IPS DF 6.9 (cell line): Measurements from ENCODE around the gene FAHD2A.

Source experiments
- DNase-seq: peaks from one replicate; pipeline ENCODE4 v3.0.0-alpha.2; 2013; ENCODE audit warnings: low read depth, low spot score
- H3K27ac ChIP-seq: one replicate; pipeline ENCODE4 v1.5.1; 2013; ENCODE audit warnings: low read length, control low read depth
- H3K27me3 ChIP-seq: 2 replicates; pipeline ENCODE4 v1.6.1; 2013; ENCODE audit warnings: mild to moderate bottlenecking, low read length; ENCODE audit not compliant: control insufficient read depth, insufficient read depth
- H3K36me3 ChIP-seq: 2 replicates; pipeline ENCODE4 v1.6.1; 2013; ENCODE audit warnings: low read length; ENCODE audit not compliant: control insufficient read depth, insufficient read depth
- H3K4me1 ChIP-seq: 2 replicates; pipeline ENCODE4 v1.6.1; 2013; ENCODE audit warnings: low read length; ENCODE audit not compliant: control insufficient read depth, insufficient read depth
- H3K4me3 ChIP-seq: 2 replicates; pipeline ENCODE4 v1.5.1; 2013; ENCODE audit warnings: mild to moderate bottlenecking, low read length
- H3K9me3 ChIP-seq: 2 replicates; pipeline ENCODE4 v1.6.1; 2013; ENCODE audit warnings: low read length, inconsistent platforms; ENCODE audit not compliant: control insufficient read depth, insufficient read depth
- WGBS: extraction: QIAGEN DNeasy Blood & Tissue Kit; methylation state at CpG from one replicate; pipeline ENCODE4 v1.1.7; 2013; ENCODE audit warnings: mixed read lengths, missing lambda C conversion rate; ENCODE audit not compliant: insufficient read length, insufficient coverage; 5-methylcytosine and 5-hydroxymethylcytosine counted together

FAHD2A gene

GRCh38 chr2:95359501-95359930 lies 43.0 kb upstream of the FAHD2A start:
- H3K36me3 ChIP-seq: no peaks in the 10 kb centered on the region
- H3K27me3 ChIP-seq: no peaks in the 10 kb centered on the region
- H3K4me3 ChIP-seq: no peak overlapping the region
- DNase-seq: no peak
- no peaks in the 10 kb centered on the region for H3K9me3 ChIP-seq
- H3K4me1 ChIP-seq: no peaks in the 10 kb centered on the region
- H3K27ac ChIP-seq: no peak overlapping the region
- no CpG with 5 or more reads among the region's 5 CpGs for WGBS

- no CpG with 5 or more reads among the region's 9 CpGs for WGBS
- H3K27ac ChIP-seq: no peak overlapping the region
- no peaks in the 10 kb centered on the region for H3K36me3 ChIP-seq
- H3K4me3 ChIP-seq: no peak overlapping the region
- H3K9me3 ChIP-seq: no peaks in the 10 kb centered on the region
- H3K27me3 ChIP-seq: no peaks in the 10 kb centered on the region
- DNase-seq: no peak
- H3K4me1 ChIP-seq: no peaks in the 10 kb centered on the region
Measured at GRCh38 chr2:95361216-95361980, 41.1 kb upstream of the FAHD2A start.

GRCh38 chr2:95362486-95362885 lies 40.0 kb upstream of the FAHD2A start:
- no CpG with 5 or more reads among the region's 9 CpGs for WGBS
- DNase-seq: no peak
- Histone ChIP-seq H3K9me3 (no peaks in the 10 kb centered on the region), H3K36me3 (no peaks in the 10 kb centered on the region), H3K4me1 (no peaks in the 10 kb centered on the region), H3K27ac (no peak overlapping the region), H3K4me3 (no peak overlapping the region), H3K27me3 (no peaks in the 10 kb centered on the region)

- Histone ChIP-seq H3K4me1 (no peaks in the 10 kb centered on the region), H3K27me3 (no peaks in the 10 kb centered on the region), H3K9me3 (no peaks in the 10 kb centered on the region), H3K36me3 (no peaks in the 10 kb centered on the region), H3K4me3 (no peak overlapping the region), H3K27ac (no peak overlapping the region)
- no peak for DNase-seq
- no CpG with 5 or more reads among the region's 6 CpGs for WGBS
Measured at GRCh38 chr2:95366514-95366913, 36.0 kb upstream of the FAHD2A start.

- no peak overlapping the region for H3K4me3 ChIP-seq
- H3K9me3 ChIP-seq: no peaks in the 10 kb centered on the region
- no CpG with 5 or more reads among the region's 8 CpGs for WGBS
- no peak overlapping the region for H3K27ac ChIP-seq
- no peaks in the 10 kb centered on the region for H3K4me1 ChIP-seq
- no peaks in the 10 kb centered on the region for H3K27me3 ChIP-seq
- H3K36me3 ChIP-seq: no peaks in the 10 kb centered on the region
- no peak for DNase-seq
Measured at GRCh38 chr2:95372216-95372829, 30.2 kb upstream of the FAHD2A start.

- H3K27ac ChIP-seq: no peak overlapping the region
- H3K4me1 ChIP-seq: no peaks in the 10 kb centered on the region
- H3K9me3 ChIP-seq: no peaks in the 10 kb centered on the region
- no peaks in the 10 kb centered on the region for H3K27me3 ChIP-seq
- DNase-seq: no peak
- no peak overlapping the region for H3K4me3 ChIP-seq
- no CpG with 5 or more reads among the region's 8 CpGs for WGBS
- no peaks in the 10 kb centered on the region for H3K36me3 ChIP-seq
Measured at GRCh38 chr2:95372845-95373244, 29.7 kb upstream of the FAHD2A start.

- Histone ChIP-seq H3K27ac (no peak overlapping the region), H3K27me3 (no peaks in the 10 kb centered on the region), H3K4me3 (no peak overlapping the region), H3K36me3 (no peaks in the 10 kb centered on the region), H3K4me1 (no peaks in the 10 kb centered on the region), H3K9me3 (no peaks in the 10 kb centered on the region)
- DNase-seq: no peak
- no CpG with 5 or more reads among the region's 6 CpGs for WGBS
Measured at GRCh38 chr2:95374029-95374428, 28.5 kb upstream of the FAHD2A start.

- no peaks in the 10 kb centered on the region for H3K27me3 ChIP-seq
- H3K36me3 ChIP-seq: no peaks in the 10 kb centered on the region
- WGBS: no CpG with 5 or more reads among the region's 11 CpGs
- no peak overlapping the region for H3K27ac ChIP-seq
- H3K4me1 ChIP-seq: no peaks in the 10 kb centered on the region
- H3K4me3 ChIP-seq: no peak overlapping the region
- no peak for DNase-seq
- H3K9me3 ChIP-seq: no peaks in the 10 kb centered on the region
Measured at GRCh38 chr2:95374451-95374920, 28.0 kb upstream of the FAHD2A start.

GRCh38 chr2:95374921-95375471 lies 27.5 kb upstream of the FAHD2A start:
- no peak overlapping the region for H3K27ac ChIP-seq
- no CpG with 5 or more reads among the region's 15 CpGs for WGBS
- H3K36me3 ChIP-seq: no peaks in the 10 kb centered on the region
- no peaks in the 10 kb centered on the region for H3K9me3 ChIP-seq
- no peak overlapping the region for H3K4me3 ChIP-seq
- no peaks in the 10 kb centered on the region for H3K4me1 ChIP-seq
- no peak for DNase-seq
- H3K27me3 ChIP-seq: no peaks in the 10 kb centered on the region

- Histone ChIP-seq H3K4me1 (no peaks in the 10 kb centered on the region), H3K4me3 (no peak overlapping the region), H3K36me3 (no peaks in the 10 kb centered on the region), H3K9me3 (no peaks in the 10 kb centered on the region), H3K27ac (no peak overlapping the region), H3K27me3 (no peaks in the 10 kb centered on the region)
- DNase-seq: no peak
- no CpG with 5 or more reads among the region's 21 CpGs for WGBS
Measured at GRCh38 chr2:95375532-95376150, 26.9 kb upstream of the FAHD2A start.
